Gastrocnemius medialis (tissue), 4 donors: ENCODE measurements around the gene RACGAP1. TPM values are rescaled to one million over a fixed set of nuclear protein-coding genes. Genes with fewer than 3 reads are reported as not detected.

Experiments used
- ATAC-seq, 2 donors: fragments of 150-250 bp; one replicate each; pipeline ENCODE4 v1.9.1; 2016
- DNase-seq, 2 donors: peaks; one replicate each; pipeline ENCODE4 v3.0.0-alpha.2; 2019
- H3K27ac ChIP-seq, 4 donors: fragments of 200-600 bp; sonication (generic); 1 replicate in 1 of 4; 2 replicates in 3 of 4; pipeline ENCODE4 v1.5.1; 2016 to 2018; ENCODE audit warnings: mild to moderate bottlenecking in 2 of 4, moderate library complexity in 1 of 4
- H3K27me3 ChIP-seq, 3 donors: fragments of 200-600 bp; sonication (generic) in 2 of 3; 1 replicate in 1 of 3; 2 replicates in 2 of 3; pipeline versions ENCODE4 v1.5.1 to v1.6.0; 2016 to 2019; ENCODE audit warnings: mild to moderate bottlenecking in 1 of 3, moderate library complexity in 1 of 3
- H3K36me3 ChIP-seq, 2 donors: fragments of 200-600 bp; sonication (generic) in 1 of 2; one replicate each; pipeline ENCODE4 v1.5.1; 2017 to 2018
- H3K4me1 ChIP-seq, 2 donors: fragments of 200-600 bp; sonication (generic) in 1 of 2; one replicate each; pipeline ENCODE4 v1.5.1; 2016 to 2017; ENCODE audit warnings: mild to moderate bottlenecking in 2 of 2
- H3K4me3 ChIP-seq, 4 donors: fragments of 200-600 bp; sonication (generic) in 3 of 4; 1 replicate in 1 of 4; 2 replicates in 3 of 4; pipeline ENCODE4 v1.5.1; 2016 to 2019; ENCODE audit warnings: mild to moderate bottlenecking in 2 of 4
- H3K9me3 ChIP-seq, 3 donors: fragments of 200-600 bp; sonication (generic) in 2 of 3; 1 replicate in 1 of 3; 2 replicates in 2 of 3; pipeline ENCODE4 v1.5.1; 2016 to 2019
- CTCF ChIP-seq, 5 experiments: fragments of 450-650 bp in 3 of 5; fragments of 200-600 bp in 2 of 5; sonication (generic) in 2 of 5; IDR thresholded peaks in 4 of 5; conservative IDR thresholded peaks in 1 of 5; 1 replicate in 4 of 5; 2 replicates in 1 of 5; pipeline ENCODE4 v1.5.1; 2016 to 2019; ENCODE audit warnings: antibody characterized with exemption in 5 of 5, mild to moderate bottlenecking in 3 of 5, moderate library complexity in 3 of 5
- POLR2A ChIP-seq, 2 donors: fragments of 450-650 bp; IDR thresholded peaks; one replicate each; pipeline ENCODE4 v1.6.1; 2017; ENCODE audit warnings: antibody characterized with exemption in 2 of 2, mild to moderate bottlenecking in 2 of 2, moderate library complexity in 2 of 2
- in situ Hi-C, 4 donors: fragments of 200-750 bp; cut with MboI; loops; one replicate each; pipeline versions ENCODE4 v1.15.0 to v1.8.0; 2017; ENCODE audit warnings: low sequenced_read_pairs in 4 of 4
- intact Hi-C: fragments of 100-400 bp; cut with DNase I; formaldehyde crosslinking; loops from one replicate; pipeline ENCODE4 v1.15.1; 2023; ENCODE audit warnings: low total_unique reads
- total RNA-seq, 4 donors: library from RNA; depleted of rRNA; stranded (reverse); fragments of >200 nt; gene quantifications; one replicate each; pipeline versions ENCODE4 v1.1.0 to v1.2.3, GENCODE V29; 2016

The RACGAP1 gene
- total RNA-seq, 4 donors from 2014 or later, result 5.6 to 13.3 (median 6.5) TPM

- Histone ChIP-seq H3K9me3 (no peaks in the 10 kb centered on the region), H3K27ac (no peak overlapping the region), H3K4me3 (no peak overlapping the region), H3K4me1 (peaks cover 0 to 5% of the 10 kb centered on the region in 2 donors), H3K36me3 (no peaks in the 10 kb centered on the region), H3K27me3 (peaks cover 4 to 21% (median 10%) of the 10 kb centered on the region in 3 donors)
- intact Hi-C loops (loop anchor here (5.0 to 10.0 kb wide), 2 partner anchors 105 to 202 kb away; no protein-coding TSS in a partner anchor), in situ Hi-C loops (loop anchor here in 3 of 4 donors (5.0 kb wide), 3 partner anchors 82 to 97 kb away; partner anchors contain the start of gene ASIC1 (in 1 of the 3))
- ATAC-seq (no peak), DNase-seq (no peak)
- TF ChIP-seq CTCF (IDR thresholded peaks at IDR 0.05 in 4 of 5, conservative IDR thresholded peaks at IDR 0.05 in 1 of 5) (no peak), POLR2A (IDR thresholded peaks at IDR 0.05) (no peak)
These were observed 55.5 kb downstream of the RACGAP1 start for GRCh38 chr12:49969651-49970429.

GRCh38 chr12:49969027-49969426 is 56.3 kb downstream of the RACGAP1 start:
- Histone ChIP-seq H3K9me3 (no peaks in the 10 kb centered on the region), H3K4me3 (no peak overlapping the region), H3K27ac (no peak overlapping the region), H3K4me1 (peaks cover 0 to 5% of the 10 kb centered on the region in 2 donors), H3K36me3 (no peaks in the 10 kb centered on the region), H3K27me3 (peaks cover 4 to 21% (median 13%) of the 10 kb centered on the region in 3 donors)
- intact Hi-C loops (loop anchor here (5.0 to 10.0 kb wide), 2 partner anchors 104 to 203 kb away; no protein-coding TSS in a partner anchor), in situ Hi-C loops (no loop called here)
- no peak for ATAC-seq
- TF ChIP-seq POLR2A (IDR thresholded peaks at IDR 0.05) (no peak), CTCF (IDR thresholded peaks at IDR 0.05 in 4 of 5, conservative IDR thresholded peaks at IDR 0.05 in 1 of 5) (no peak)
- DNase-seq, result no peak

- ATAC-seq (no peak), DNase-seq (no peak)
- in situ Hi-C loops (no loop called here), intact Hi-C loops (loop anchor here (1.0 to 10.0 kb wide), 3 partner anchors 102 to 204 kb away; no protein-coding TSS in a partner anchor)
- H3K27me3 ChIP-seq, result peaks cover 4 to 21% (median 13%) of the 10 kb centered on the region in 3 donors
- no peak for TF ChIP-seq POLR2A (IDR thresholded peaks at IDR 0.05)
- TF ChIP-seq CTCF (IDR thresholded peaks at IDR 0.05 in 4 of 5, conservative IDR thresholded peaks at IDR 0.05 in 1 of 5), result no peak
- no peaks in the 10 kb centered on the region for H3K36me3 ChIP-seq
- peaks cover 0 to 5% of the 10 kb centered on the region in 2 donors for H3K4me1 ChIP-seq
- no peaks in the 10 kb centered on the region for H3K9me3 ChIP-seq
- no peak overlapping the region for H3K27ac ChIP-seq
- no peak overlapping the region for H3K4me3 ChIP-seq
These were observed 56.8 kb downstream of the RACGAP1 start for GRCh38 chr12:49968471-49968870.

GRCh38 chr12:49967777-49968250 is 57.5 kb downstream of the RACGAP1 start:
- in situ Hi-C loops, result no loop called here
- Histone ChIP-seq H3K4me1 (peaks cover 0 to 5% of the 10 kb centered on the region in 2 donors), H3K27ac (no peak overlapping the region), H3K9me3 (no peaks in the 10 kb centered on the region), H3K4me3 (peak overlapping the region; percentile 36 to 50 (median 40)), H3K36me3 (no peaks in the 10 kb centered on the region), H3K27me3 (peaks cover 4 to 21% (median 13%) of the 10 kb centered on the region in 3 donors)
- intact Hi-C loops, result loop anchor here (1.0 to 10.0 kb wide), 4 partner anchors 89 to 204 kb away; partner anchors contain the start of gene ASIC1
- DNase-seq, result no peak
- TF ChIP-seq CTCF (IDR thresholded peaks at IDR 0.05 in 4 of 5, conservative IDR thresholded peaks at IDR 0.05 in 1 of 5) (no peak), POLR2A (IDR thresholded peaks at IDR 0.05) (no peak)
- ATAC-seq, result no peak
